HG02588 (cell line): ENCODE results near the gene CEBPG.

Experiments used
- ATAC-seq: cut with Tn5 transposase; IDR thresholded peaks from one replicate; pipeline ENCODE4 v1.9.1; 2021; ENCODE audit warnings: mild to moderate bottlenecking, moderate library complexity; ENCODE audit not compliant: unreplicated experiment

CEBPG gene

DNA sequence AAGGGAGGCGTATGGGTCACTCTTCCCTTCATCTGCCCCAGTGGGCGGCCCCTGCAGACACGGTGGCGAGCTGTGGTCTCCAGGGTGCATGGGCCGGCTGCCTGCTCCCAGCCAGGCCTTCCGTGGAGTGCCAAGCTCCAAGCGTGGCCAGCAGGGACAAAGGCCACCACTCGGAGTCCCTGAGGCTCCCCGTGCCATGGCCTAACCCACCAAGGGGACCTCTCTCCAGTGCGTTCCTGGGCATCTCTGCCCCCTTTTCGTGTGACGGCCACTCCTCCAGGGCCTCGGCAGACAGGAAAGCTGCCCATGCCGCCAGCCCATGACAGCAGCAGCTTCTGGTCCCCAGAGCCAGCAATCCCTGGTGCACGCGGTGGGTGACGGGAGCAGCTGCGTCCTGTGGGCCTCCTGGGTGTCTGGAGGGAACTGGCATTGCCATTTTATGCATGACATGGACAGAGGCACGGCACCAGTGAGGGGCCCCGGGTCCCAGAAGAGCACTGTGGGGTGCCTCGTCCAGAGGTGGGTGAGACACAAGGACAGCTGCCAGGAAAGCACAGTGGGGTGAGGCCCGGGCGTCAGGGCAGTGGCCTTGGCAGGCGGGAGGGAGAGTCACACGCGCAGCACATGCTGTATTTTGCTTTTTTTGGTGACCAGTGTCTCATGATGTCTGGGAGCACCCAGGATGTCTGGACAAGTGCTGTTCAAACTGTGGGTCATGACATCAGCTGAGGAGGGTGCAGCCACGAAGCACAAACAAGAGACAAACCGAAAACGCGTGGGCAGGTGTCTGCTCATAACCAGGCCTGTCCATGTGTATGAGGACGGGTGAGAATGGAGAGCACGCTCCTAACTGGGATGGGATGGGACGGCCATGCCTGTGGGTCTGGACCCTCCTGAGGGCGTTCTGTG lies 32.3 kb downstream of the CEBPG start:
- no peak for ATAC-seq

DNA sequence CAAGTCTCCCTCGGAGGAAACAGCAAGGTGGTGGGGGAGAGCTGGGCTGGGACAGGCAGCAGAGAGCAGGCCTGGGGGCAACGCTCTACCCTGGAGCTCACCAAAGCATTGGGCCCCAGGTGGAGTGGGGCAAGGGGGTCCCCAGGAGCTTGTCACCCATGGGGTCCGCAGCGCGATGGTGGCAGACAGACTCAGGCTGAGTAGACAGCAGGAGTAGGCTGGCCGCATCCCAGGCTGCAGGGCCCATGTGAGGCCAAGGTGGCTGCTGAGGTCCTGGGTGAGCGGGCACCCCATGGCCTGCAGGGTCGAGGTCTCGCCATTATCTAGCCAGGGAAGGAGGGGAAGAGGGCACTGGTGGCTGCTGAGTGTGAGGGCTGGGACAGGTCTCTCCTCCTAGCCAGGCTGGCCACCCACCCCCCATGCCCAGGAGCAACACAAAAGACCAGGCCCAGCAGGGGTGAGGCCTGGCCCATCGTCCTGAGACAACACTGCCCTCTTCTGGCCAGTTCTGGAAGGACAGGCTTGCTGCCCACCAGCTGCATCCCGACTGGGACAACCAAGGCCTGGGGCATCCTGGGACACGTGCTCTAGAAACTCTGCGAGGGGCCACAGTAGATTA lies 33.1 kb downstream of the CEBPG start:
- ATAC-seq, result peak; percentile 52

DNA sequence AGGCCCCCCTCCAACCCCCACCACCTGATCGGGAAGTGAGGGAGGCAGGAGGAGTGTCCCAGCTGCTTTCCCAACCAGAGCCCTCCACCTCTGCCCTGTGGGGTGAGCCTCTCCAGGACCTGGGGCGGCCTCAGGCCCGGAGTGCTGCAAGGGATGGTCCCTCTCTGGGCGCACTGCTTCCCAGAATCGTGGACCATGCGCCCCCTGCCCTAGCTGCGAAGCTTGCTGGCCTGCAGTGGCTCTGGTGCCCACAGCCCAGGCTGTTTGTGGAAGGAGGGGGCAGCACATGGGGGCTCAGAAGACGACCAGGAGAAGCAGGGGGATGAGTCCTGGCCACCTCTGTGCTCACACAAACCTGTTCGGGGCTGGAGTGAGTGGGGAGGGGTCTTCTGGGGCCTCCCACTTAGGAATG lies 33.6 kb downstream of the CEBPG start:
- no peak for ATAC-seq

DNA sequence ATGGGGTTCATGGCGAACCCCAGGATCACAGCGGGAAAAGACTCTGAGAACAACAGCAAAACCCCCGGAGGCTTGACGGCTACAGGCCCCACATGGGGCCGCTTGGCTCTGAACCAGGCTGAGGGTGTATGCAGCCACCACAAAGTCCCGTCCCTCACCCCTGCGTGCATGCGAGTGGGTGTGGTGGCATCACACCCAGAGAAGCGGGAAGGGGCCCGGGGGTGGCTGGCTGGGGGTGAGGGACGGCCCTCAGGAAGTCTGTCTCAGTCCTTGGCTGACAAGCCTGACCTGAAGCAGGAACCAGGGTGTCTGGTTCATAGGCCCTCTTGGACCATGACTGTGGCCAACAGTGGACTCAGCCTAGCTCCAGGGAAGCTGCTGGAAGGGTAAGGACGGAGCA lies 34.2 kb downstream of the CEBPG start:
- no peak for ATAC-seq

DNA sequence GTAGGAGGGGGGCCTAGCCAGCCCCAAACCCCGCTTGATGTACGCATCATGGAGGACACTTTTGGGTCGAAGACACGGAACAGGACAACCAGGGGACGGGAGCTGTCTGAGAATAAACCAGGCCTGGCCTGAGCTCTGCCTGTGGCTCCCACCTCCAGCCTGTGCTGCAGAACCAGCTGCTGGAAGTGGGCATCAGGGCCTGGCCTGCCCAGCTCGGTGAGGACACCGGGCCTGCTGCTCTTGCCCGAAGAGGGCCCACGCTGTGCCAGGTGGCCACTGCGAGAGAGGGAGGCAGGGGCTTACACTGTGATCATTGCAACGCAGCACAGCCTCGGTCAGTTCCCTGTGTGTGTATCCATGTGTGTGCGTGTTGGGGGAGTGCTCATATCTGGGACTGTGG lies 34.6 kb downstream of the CEBPG start:
- ATAC-seq, result no peak

DNA sequence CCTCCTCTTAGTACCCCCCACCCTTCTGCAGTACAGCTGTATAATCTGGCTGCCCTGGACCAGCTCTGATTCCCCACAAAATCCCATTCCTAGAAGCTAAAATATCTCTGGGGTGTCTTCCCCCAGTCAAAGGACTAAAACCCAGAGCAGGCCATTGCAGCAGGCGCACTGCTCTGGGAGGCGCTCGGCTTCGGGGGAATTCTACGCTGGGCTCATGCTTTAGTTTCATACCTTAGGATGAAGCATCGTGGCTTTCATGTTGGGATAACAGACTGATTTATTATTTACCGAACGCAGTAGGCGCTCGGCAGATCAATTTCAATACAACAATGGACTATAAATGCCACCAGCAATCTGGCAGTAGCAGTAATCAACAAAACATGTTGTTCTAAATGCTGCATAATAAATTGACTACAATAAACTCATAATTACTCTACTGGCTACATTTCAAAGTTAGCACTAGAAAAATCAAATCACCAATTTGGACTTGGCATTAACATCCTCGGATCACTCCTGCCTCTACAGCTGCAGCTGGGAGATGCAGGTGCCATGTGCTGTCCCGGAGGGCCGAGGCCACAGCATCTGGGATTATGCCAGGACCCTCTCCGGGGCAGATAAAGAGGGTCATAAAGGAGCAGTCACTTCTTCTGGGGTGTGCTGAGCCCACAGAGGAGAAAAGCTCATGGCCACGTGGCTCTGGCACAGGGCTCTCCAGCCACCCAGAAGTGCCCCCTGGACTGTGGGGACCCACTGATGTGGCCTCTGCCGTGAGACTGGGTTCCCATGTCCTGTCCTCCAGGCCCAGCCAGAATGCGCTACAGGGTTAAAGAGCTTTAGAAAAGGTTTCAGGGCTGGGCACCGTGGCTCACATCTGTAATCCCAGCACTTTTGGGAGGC lies 35.3 kb downstream of the CEBPG start:
- ATAC-seq, result no peak

DNA sequence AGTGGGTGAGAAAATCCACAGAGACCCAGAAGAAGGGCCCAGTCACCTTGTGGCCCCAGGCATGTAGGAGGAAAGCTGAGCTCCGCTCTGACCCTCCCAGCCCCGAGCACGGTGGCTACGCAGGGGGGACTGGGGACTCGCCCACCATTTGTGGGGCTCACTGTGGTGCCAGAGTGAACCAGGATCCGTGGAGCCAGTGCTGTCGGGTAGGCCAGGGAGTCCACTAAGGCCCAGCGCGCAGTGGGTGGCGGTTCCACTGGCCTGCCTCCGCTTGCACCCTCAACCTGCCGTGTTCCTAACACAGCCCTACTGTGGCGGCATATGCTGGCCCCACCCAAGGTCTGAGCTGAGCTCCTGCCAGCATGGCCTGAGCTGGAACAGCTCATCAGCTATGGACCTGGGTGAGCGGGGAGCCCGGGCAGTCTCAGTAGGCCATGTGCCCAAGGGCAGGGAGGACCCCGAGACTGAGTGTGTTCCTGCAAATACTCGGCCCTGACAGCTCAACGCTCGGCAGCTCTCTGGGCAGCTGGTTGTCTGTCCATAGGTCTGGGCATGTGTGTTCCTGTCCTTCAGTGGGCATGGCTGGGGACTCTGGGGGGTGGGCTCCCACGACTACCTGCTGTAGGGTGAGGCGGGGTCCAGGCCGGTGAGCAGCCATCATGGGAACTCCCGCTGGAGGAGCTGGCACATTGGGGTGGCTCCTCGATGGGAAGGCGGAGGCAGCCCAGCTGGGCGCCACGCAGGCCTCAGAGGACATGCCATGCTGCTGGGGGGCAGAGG lies 36.6 kb downstream of the CEBPG start:
- ATAC-seq, result no peak

DNA sequence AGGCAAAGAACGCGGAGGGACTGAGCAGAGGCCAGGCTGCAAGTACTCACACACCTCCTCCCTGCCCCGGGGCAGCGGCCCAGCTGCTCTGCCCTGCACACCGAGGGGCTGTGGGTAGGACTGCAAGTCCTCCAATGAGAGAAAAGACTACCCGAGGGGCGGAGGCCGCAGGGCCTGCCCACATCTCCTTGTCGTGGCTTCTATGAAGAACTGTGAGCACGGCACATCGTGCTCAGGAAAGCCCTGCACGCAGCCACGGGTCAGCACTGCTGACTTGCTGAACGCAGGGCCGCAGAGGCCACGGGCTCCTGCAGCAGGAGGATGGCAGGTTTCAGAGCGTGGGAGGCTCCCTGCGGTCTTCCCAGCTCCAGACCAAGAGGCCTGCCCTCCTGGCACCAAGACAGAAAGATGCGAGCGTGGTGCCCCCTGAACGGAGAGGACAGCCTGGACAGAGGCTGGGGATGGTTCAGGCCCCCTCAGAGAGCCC lies 37.4 kb downstream of the CEBPG start:
- no peak for ATAC-seq

DNA sequence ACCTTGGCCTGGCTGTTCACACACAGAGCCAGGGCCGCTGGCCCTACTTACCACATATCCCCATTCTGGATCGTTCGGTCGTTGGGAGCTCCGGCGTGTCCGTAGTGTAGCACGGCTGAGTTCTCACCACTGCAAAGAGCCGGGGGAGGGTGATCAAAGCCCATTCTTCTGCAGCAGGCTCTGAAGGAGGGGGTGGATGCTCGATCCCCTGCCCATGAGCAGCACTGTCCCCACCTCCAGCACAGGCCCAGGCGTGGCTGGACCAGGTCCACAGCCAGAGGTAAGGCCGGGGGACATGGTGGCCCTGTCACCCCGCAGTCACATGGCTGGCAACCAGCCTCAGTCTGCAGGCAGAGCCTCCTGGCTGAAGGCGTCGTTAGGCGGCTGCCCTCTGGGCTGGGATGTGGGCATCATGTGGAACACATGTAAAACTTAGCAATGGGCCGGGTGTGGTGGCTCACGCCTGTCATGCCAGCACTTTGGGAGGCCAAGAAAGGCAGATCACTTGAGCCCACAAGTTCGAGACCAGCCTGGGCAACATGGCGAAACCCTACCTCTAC lies 38.2 kb downstream of the CEBPG start:
- ATAC-seq, result no peak

DNA sequence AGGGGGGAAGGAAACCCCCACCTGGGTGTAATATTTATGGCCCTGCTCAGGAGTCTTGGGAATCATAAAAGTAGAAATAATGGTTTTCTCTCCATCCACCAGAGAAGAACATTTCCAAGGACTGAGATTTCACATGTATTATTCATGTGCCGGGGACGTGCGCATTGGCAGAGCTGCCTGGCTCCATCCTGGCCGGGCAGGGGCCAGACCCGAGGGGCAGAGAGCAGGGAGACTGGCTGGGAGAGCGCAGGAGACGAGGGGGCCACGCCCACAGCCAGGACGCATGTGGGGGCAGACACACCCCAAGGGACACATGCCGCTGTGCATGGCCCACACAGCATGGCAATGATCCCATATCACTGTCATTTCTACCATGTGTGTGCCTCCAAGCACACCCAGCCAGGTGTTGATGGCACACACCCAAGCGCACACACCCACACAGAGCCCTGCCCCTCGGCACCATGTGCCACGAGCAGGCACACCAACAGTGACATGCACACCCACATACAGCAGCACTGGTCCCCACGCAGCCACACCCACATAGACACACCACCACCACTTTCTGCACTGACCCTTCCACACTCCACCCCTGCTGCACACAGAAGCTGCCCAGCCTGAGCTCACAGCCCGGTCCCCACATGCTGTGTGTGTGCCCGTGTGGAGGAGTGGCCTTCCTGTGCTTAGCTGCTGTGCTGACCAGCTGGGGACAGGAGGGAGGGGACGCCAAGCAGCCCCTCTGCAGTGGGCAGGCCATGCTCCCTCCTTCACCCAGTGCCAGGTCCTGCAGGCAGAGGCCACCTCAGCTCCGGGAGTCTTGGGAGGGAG lies 39.3 kb downstream of the CEBPG start:
- no peak for ATAC-seq

DNA sequence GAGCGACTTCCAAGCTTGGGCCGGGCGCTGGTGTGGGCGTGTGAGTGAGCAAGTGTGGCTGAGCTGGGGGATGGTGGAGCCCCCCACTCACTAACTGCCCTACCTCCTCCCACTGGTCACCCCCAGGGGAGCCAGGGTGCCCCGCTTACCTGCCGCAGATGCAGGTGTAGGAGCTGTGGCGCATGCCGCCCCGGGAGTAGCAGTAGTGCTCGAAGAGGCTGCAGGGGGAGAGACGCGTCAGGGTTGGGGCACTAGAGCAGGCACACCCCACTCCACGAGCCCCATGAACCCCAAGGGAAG lies 39.9 kb downstream of the CEBPG start:
- ATAC-seq, result no peak

DNA sequence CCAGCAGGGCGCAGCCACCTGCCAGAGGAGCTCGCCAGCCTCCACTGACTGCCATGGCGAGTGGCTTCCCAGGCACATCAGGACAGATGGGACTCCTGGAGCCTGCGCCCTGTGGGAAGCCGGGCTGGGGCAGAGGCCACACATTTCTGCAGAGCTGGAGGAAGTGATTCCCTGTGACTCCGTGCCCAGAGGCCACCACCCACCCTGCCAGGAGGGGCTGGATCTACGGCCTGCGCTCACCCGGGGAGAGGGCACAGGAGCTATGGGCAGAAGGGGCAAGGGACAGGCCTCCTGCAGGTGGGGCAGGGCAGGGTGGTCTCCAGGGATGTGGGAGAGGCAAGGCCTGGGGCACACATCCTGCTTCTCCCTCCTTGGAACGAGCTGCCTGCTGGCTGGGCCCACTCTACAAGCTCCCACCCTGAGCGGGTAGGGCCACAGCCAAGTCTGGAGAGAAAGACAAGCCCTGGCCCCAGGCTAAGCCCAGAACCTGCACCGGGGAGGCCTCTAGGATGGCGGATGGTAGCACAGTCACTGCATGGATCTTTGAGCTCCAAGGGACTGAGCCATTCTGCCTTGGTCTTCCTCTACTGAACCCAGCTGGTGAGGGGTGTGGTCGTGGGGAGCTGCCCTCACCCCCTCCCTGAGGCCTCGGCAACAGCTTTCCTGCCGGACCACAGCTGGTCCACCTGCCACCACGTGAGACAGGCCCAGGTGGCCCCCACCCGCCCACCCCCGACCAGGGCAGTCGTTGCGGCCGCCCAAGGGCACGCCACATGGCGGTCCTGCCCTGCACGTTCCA lies 40.6 kb downstream of the CEBPG start:
- ATAC-seq, result no peak

DNA sequence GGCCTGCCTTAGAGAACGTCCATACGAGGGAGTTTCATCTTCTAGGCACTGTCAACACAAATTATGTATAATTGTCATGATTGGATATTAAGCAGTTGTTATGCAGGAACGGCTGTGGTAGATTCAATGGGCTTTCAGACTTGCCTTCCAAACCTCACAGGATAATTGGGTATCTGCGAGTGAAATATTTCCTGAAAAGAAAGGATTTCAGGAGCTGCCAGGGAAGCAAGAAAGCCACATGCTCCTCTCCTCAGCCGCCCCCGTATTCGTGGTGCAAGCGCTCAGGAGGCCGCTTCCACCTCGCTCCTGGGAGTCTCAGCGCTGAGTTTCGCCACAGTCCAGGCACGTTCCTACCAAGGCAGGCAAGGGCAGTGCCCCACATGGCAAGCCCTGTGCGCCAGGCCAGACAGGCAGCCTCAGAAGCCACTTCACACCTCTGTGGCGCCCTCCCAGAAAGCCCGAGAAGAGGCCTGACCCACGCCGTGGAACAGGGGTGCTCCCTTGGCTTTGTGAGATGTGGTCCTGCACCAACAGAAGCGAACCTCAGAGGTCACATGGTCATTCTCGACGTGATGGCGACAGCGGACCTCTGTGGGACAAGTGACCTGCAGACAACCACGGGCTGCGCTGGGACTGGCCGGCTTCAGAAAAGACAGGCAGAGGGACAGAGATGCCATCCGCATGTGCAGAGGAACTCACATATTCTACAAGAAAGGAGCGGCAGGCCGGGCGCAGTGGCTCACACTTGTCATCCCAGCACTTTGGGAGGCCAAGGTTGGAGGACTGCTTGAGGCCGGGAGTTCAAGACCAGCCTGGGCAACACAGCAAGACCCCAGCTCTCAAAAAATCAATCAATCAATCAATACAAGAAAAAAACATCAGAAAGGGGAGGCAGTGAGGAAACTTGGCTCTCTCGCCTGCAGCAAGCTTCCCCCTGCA lies 41.4 kb downstream of the CEBPG start:
- ATAC-seq, result no peak

DNA sequence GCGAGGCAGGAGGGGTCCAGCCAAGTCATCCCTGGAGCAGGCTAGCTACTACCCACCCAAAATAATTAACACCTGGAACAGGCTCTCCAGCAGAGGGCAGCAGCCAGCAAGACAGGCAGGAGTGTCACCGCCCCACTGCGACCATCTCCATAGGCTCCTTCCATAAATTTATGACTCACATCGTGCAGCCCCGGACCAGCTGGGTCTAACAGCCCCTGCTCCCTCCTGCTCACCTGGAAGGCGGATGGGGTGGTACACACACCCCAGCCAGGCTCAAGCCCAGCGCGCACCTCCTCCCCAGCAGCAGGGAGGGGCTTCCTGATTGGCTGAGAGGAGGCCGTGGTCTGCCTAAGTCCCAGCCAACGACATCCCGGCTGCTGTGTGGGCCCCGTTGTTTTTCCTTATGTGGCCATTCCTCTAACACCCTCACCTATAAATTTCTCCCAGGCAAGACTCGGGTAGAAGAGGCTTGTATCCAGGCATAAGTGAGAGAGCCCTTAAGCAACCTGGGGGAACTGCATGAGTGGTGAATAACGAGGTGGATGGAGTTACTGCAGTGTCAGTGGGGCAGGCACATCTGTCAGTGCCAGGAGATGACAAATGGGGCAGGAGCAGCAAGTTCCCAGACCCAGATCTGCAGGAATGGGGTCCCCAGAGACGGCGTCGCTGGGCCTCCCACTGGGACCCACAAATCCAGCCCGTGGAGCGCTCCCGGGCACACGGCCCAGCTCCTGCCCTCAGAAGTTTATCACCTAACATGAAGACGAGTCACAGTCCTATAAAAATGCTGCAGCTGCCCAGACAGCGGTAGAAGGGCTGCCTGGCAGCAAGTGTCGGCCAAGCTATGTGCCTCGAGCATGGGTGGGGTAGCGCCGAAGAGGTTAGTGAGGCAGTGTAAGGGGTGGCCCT lies 43.1 kb downstream of the CEBPG start:
- ATAC-seq, result no peak

DNA sequence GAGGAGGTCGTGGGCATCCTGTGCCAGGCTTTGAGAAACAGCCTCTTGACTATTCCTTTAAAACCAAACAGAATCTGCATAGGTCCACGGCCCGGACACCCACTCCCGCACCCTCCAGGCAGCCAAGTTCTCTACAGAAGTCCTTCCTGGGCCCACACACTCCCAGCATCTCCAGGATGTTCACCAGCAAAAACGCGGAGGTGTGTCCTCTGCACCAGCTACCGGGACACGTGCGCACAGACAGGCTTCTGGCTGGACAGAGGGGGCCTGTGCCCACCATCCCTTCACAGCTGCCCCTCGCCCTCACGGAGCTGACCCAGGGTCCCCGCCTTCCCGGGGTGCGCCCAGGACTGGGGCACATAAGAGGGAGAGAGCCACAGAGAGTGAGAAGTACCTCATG lies 44.2 kb downstream of the CEBPG start:
- ATAC-seq, result no peak

DNA sequence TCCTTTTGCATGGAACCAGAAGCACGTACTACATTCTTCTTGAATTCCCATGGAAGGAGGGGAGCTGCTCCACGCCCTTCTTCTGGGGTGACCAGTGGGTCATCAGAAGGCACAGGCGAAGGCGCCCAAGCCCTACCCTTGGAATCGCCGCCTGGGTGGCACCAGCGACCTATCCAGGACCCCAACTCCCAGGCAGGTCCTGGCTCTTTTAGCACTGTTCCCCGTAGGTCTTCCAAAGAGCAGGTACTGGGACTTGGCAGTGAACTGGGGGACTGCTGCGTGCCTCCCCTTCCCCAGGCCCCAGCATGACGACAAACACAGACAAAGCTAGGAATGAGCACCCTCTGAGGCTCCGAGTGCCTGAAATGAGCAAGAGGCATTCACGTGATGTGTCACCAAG lies 45.0 kb downstream of the CEBPG start:
- ATAC-seq, result no peak
